Neural cell (in vitro differentiated cells): ENCODE measurements around the gene PRDM2. TPM values are rescaled to one million over a fixed set of nuclear protein-coding genes. Genes with fewer than 3 reads are reported as not detected.

Experiments
- H2AFZ ChIP-seq: fragments of 200-600, 300-800 bp; sonication (generic), shearing (Covaris generic); 2 replicates; pipeline ENCODE4 v1.6.0; 2014; ENCODE audit warnings: low read depth, mild to moderate bottlenecking, antibody characterized with exemption, low read length, moderate library complexity
- H3F3A ChIP-seq: fragments of 200-600 bp; shearing (Covaris generic); 2 replicates; pipeline ENCODE4 v1.6.1; 2016; ENCODE audit warnings: mild to moderate bottlenecking, moderate library complexity, mixed read lengths, antibody characterized with exemption, low read length; ENCODE audit not compliant: insufficient read depth, poor library complexity, severe bottlenecking
- H3K27ac ChIP-seq: fragments of 200-600, 300-800 bp; sonication (generic), shearing (Covaris generic); 2 replicates; pipeline ENCODE4 v1.5.1; 2014; ENCODE audit warnings: mild to moderate bottlenecking, low read length, moderate library complexity
- H3K27me3 ChIP-seq: fragments of 300-800, 200-600 bp; sonication (generic), shearing (Covaris generic); 2 replicates; pipeline ENCODE4 v1.6.0; 2014; ENCODE audit warnings: mild to moderate bottlenecking, low read depth, low read length, moderate library complexity; ENCODE audit not compliant: insufficient read depth
- H3K36me3 ChIP-seq: fragments of 300-800, 200-600 bp; sonication (generic), shearing (Covaris generic); 2 replicates; pipeline ENCODE4 v1.5.1; 2014; ENCODE audit warnings: mild to moderate bottlenecking, antibody characterized with exemption, low read length, moderate library complexity; ENCODE audit not compliant: insufficient read depth
- H3K4me2 ChIP-seq: fragments of 300-800, 200-600 bp; sonication (generic), shearing (Covaris generic); 2 replicates; pipeline ENCODE4 v1.6.0; 2014; ENCODE audit warnings: mild to moderate bottlenecking, low read length
- H3K4me3 ChIP-seq: fragments of 300-800, 200-600 bp; sonication (generic), shearing (Covaris generic); 2 replicates; pipeline ENCODE4 v1.5.1; 2014; ENCODE audit warnings: mild to moderate bottlenecking, low read length, moderate library complexity
- H3K79me2 ChIP-seq: fragments of 200-600 bp; shearing (Covaris generic); replicated peaks from 2 replicates; pipeline ENCODE4 v1.6.0; 2014; ENCODE audit warnings: mild to moderate bottlenecking, low read length, moderate library complexity; ENCODE audit not compliant: insufficient read depth
- H3K9ac ChIP-seq: fragments of 300-800, 200-600 bp; sonication (generic), shearing (Covaris generic); 2 replicates; pipeline ENCODE4 v1.6.1; 2016; ENCODE audit warnings: mild to moderate bottlenecking, low read length, mixed read lengths
- H3K9me2 ChIP-seq: fragments of 200-600 bp; shearing (Covaris generic); 2 replicates; pipeline ENCODE4 v1.6.1; 2016; ENCODE audit warnings: mild to moderate bottlenecking, low read length, mixed read lengths; ENCODE audit not compliant: insufficient read depth
- H3K9me3 ChIP-seq: fragments of 200-600, 300-800 bp; sonication (generic), shearing (Covaris generic); 2 replicates; pipeline ENCODE4 v1.6.1; 2016; ENCODE audit warnings: mild to moderate bottlenecking, mixed run types, low read length, moderate library complexity, mixed read lengths
- H4K20me1 ChIP-seq: fragments of 200-600 bp; shearing (Covaris generic); 2 replicates; pipeline ENCODE4 v1.6.1; 2016; ENCODE audit warnings: mild to moderate bottlenecking, mixed run types; ENCODE audit not compliant: insufficient read depth
- EZH2 ChIP-seq: fragments of 200-600, 300-800 bp; shearing (Covaris generic), sonication (generic); IDR thresholded peaks from 2 replicates; pipeline ENCODE4 v1.6.1; 2014; ENCODE audit warnings: antibody characterized with exemption, low read length, borderline replicate concordance, mild to moderate bottlenecking; ENCODE audit not compliant: insufficient read depth, poor library complexity, severe bottlenecking
- MXI1 ChIP-seq: fragments of 450-650 bp; conservative IDR thresholded peaks from 2 replicates; pipeline ENCODE4 v1.6.1; 2014; ENCODE audit warnings: antibody characterized with exemption, mild to moderate bottlenecking; ENCODE audit not compliant: poor library complexity, severe bottlenecking
- POLR2AphosphoS5 ChIP-seq: IDR thresholded peaks from 2 replicates; pipeline ENCODE4 v1.6.1; 2012
- RAD21 ChIP-seq: fragments of 450-650 bp; conservative IDR thresholded peaks from 2 replicates; pipeline ENCODE4 v1.6.1; 2014; ENCODE audit warnings: antibody characterized with exemption, mild to moderate bottlenecking, moderate library complexity
- REST ChIP-seq: IDR thresholded peaks from 2 replicates; pipeline ENCODE4 v1.6.1; 2012; ENCODE audit warnings: borderline replicate concordance
- SMC3 ChIP-seq: fragments of 450-650 bp; conservative IDR thresholded peaks from 2 replicates; pipeline ENCODE4 v1.6.1; 2014; ENCODE audit warnings: antibody characterized with exemption, mild to moderate bottlenecking, moderate library complexity; ENCODE audit not compliant: poor library complexity
- polyA plus RNA-seq: library from polyadenylated mRNA; depleted of rRNA; stranded (reverse); fragments of >200 nt; gene quantifications from 2 replicates; pipeline ENCODE4 v1.2.3, GENCODE V29; 2014
- TF ChIP-seq, protein P1 (sequence below): fragments of 450-650 bp; IDR thresholded peaks from 2 replicates; pipeline ENCODE4 v1.5.1; 2014; ENCODE audit warnings: antibody characterized with exemption, mild to moderate bottlenecking, moderate library complexity; ENCODE audit not compliant: poor library complexity, severe bottlenecking

PRDM2 gene
- polyA plus RNA-seq, 1 donor from 2014 or later, result 10.7 TPM

DNA sequence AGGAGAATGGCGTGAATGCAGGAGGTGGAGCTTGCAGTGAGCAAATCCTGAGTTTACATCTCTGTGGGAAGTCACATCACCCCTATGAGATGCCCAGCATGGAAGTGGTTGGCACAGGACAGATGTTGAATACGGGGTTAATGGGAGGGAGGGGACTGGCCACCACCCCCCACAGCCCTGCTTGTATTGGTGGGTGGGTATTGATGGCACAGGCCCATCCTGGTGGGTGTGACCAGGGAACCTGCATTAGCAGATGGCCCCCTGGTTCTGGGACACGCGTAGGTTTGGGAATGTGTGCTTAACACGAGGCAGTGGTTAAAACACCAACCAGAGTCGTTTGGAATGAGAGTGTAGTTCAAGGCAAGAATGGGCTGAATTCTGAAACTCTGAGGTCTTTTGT, 117.9 kb downstream of the PRDM2 start:
- H3K36me3 ChIP-seq, result no peaks in the 10 kb centered on the region

GRCh38 chr1:13818926-13819325, 118.9 kb downstream of the PRDM2 start:
- Histone ChIP-seq H3K27ac (no peak overlapping the region), H3K9me2 (no peaks in the 10 kb centered on the region), H4K20me1 (no peaks in the 10 kb centered on the region), H3K27me3 (no peaks in the 10 kb centered on the region), H3F3A (no peaks in the 10 kb centered on the region), H3K4me2 (no peak overlapping the region), H3K9ac (no peak overlapping the region), H3K9me3 (peaks cover 5% of the 10 kb centered on the region), H3K79me2 (no peaks in the 10 kb centered on the region), H3K4me3 (no peak overlapping the region), H2AFZ (no peak overlapping the region), H3K36me3 (peaks cover 6% of the 10 kb centered on the region)
- TF ChIP-seq RAD21 (no peak), REST (no peak)

More for the DNA sequence above, 117.9 kb downstream of the PRDM2 start:
- Histone ChIP-seq H3K27me3 (no peaks in the 10 kb centered on the region), H3K27ac (no peak overlapping the region), H3K9me3 (no peaks in the 10 kb centered on the region), H3F3A (no peaks in the 10 kb centered on the region), H3K9me2 (no peaks in the 10 kb centered on the region), H3K4me3 (no peak overlapping the region), H3K9ac (no peak overlapping the region), H4K20me1 (no peaks in the 10 kb centered on the region), H3K4me2 (no peak overlapping the region), H2AFZ (no peak overlapping the region), H3K79me2 (no peaks in the 10 kb centered on the region)
- TF ChIP-seq RAD21 (no peak), REST (no peak), MXI1 (no peak), SMC3 (no peak), POLR2AphosphoS5 (no peak), EZH2 (no peak)
- TF ChIP-seq, protein P1, sequence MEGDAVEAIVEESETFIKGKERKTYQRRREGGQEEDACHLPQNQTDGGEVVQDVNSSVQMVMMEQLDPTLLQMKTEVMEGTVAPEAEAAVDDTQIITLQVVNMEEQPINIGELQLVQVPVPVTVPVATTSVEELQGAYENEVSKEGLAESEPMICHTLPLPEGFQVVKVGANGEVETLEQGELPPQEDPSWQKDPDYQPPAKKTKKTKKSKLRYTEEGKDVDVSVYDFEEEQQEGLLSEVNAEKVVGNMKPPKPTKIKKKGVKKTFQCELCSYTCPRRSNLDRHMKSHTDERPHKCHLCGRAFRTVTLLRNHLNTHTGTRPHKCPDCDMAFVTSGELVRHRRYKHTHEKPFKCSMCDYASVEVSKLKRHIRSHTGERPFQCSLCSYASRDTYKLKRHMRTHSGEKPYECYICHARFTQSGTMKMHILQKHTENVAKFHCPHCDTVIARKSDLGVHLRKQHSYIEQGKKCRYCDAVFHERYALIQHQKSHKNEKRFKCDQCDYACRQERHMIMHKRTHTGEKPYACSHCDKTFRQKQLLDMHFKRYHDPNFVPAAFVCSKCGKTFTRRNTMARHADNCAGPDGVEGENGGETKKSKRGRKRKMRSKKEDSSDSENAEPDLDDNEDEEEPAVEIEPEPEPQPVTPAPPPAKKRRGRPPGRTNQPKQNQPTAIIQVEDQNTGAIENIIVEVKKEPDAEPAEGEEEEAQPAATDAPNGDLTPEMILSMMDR, result no peak
